Measurements from ENCODE around the gene DENND5A. TPM values are rescaled to one million over a fixed set of nuclear protein-coding genes. Genes with fewer than 3 reads are reported as not detected.

DENND5A gene
- polyA plus RNA-seq, 1 experiment, result 145 TPM

- CTCF ChIA-PET, result interaction anchor here (0.6 kb wide), 1 partner anchor 268 kb away, joined by 3 read pairs; no protein-coding TSS in a partner anchor
- Histone ChIP-seq H3K4me3 (ENCODE audit: low read depth, low read length) (no peak overlapping the region), H3K27ac (ENCODE audit: low read depth, low read length) (no peak overlapping the region), H3K27me3 (ENCODE audit: control insufficient read depth, insufficient read depth, low read length) (no peaks in the 10 kb centered on the region), H3K9me3 (ENCODE audit: control insufficient read depth, insufficient read depth, low read length) (no peaks in the 10 kb centered on the region)
- no peak for DNase-seq (ENCODE audit: low read depth, low spot score)
- POLR2A ChIA-PET, result no interaction called here
- no peak for TF ChIP-seq CTCF (IDR thresholded peaks at IDR 0.05; ENCODE audit: low read depth, low read length)
Measured at GRCh38 chr11:9254416-9254815, 10.7 kb downstream of the DENND5A start.

- ChIA-PET POLR2A (no interaction called here), CTCF (interaction anchor here (0.6 kb wide), 1 partner anchor 122 kb away, joined by 4 read pairs; no protein-coding TSS in a partner anchor)
- no peaks in the 10 kb centered on the region for H3K27me3 ChIP-seq (ENCODE audit: control insufficient read depth, insufficient read depth, low read length)
- TF ChIP-seq CTCF (IDR thresholded peaks at IDR 0.05; ENCODE audit: low read depth, low read length), result no peak
- H3K4me3 ChIP-seq (ENCODE audit: low read depth, low read length), result no peak overlapping the region
- H3K9me3 ChIP-seq (ENCODE audit: control insufficient read depth, insufficient read depth, low read length), result no peaks in the 10 kb centered on the region
- no peak for DNase-seq (ENCODE audit: low read depth, low spot score)
- H3K27ac ChIP-seq (ENCODE audit: low read depth, low read length), result peak overlapping the region; percentile 31
Measured at GRCh38 chr11:9253086-9253485, 12.1 kb downstream of the DENND5A start.

- Histone ChIP-seq H3K27ac (ENCODE audit: low read depth, low read length) (no peak overlapping the region), H3K4me3 (ENCODE audit: low read depth, low read length) (no peak overlapping the region), H3K9me3 (ENCODE audit: control insufficient read depth, insufficient read depth, low read length) (no peaks in the 10 kb centered on the region), H3K27me3 (ENCODE audit: control insufficient read depth, insufficient read depth, low read length) (no peaks in the 10 kb centered on the region)
- POLR2A ChIA-PET, result interaction anchor here (1.3 kb wide), 1 partner anchor 13 kb away, joined by 4 read pairs; no protein-coding TSS in a partner anchor
- CTCF ChIA-PET, result no interaction called here
- no peak for DNase-seq (ENCODE audit: low read depth, low spot score)
- TF ChIP-seq CTCF (IDR thresholded peaks at IDR 0.05; ENCODE audit: low read depth, low read length), result no peak
Measured at GRCh38 chr11:9251311-9251710, 13.8 kb downstream of the DENND5A start.

GRCh38 chr11:9250139-9250582 lies 15.0 kb downstream of the DENND5A start:
- POLR2A ChIA-PET, result no interaction called here
- no peak for TF ChIP-seq CTCF (IDR thresholded peaks at IDR 0.05; ENCODE audit: low read depth, low read length)
- Histone ChIP-seq H3K27me3 (ENCODE audit: control insufficient read depth, insufficient read depth, low read length) (no peaks in the 10 kb centered on the region), H3K9me3 (ENCODE audit: control insufficient read depth, insufficient read depth, low read length) (no peaks in the 10 kb centered on the region), H3K27ac (ENCODE audit: low read depth, low read length) (no peak overlapping the region), H3K4me3 (ENCODE audit: low read depth, low read length) (no peak overlapping the region)
- no peak for DNase-seq (ENCODE audit: low read depth, low spot score)
- CTCF ChIA-PET, result no interaction called here

- CTCF ChIA-PET, result no interaction called here
- no peak overlapping the region for H3K4me3 ChIP-seq (ENCODE audit: low read depth, low read length)
- no peak overlapping the region for H3K27ac ChIP-seq (ENCODE audit: low read depth, low read length)
- no peaks in the 10 kb centered on the region for H3K27me3 ChIP-seq (ENCODE audit: control insufficient read depth, insufficient read depth, low read length)
- no peak for TF ChIP-seq CTCF (IDR thresholded peaks at IDR 0.05; ENCODE audit: low read depth, low read length)
- DNase-seq (ENCODE audit: low read depth, low spot score), result no peak
- POLR2A ChIA-PET, result interaction anchor here (0.7 kb wide), 1 partner anchor 267 kb away, joined by 7 read pairs; no protein-coding TSS in a partner anchor
- no peaks in the 10 kb centered on the region for H3K9me3 ChIP-seq (ENCODE audit: control insufficient read depth, insufficient read depth, low read length)
Measured at GRCh38 chr11:9249252-9249651, 15.9 kb downstream of the DENND5A start.

All from AG04450 (cell line).